ENCODE results near the gene C1QTNF9B.
"Not testable (repeated sequence)": the region's sequence is repeated elsewhere in the genome, so short reads cannot be mapped to it uniquely, and the experiment has no call there.

The C1QTNF9B gene

DNA sequence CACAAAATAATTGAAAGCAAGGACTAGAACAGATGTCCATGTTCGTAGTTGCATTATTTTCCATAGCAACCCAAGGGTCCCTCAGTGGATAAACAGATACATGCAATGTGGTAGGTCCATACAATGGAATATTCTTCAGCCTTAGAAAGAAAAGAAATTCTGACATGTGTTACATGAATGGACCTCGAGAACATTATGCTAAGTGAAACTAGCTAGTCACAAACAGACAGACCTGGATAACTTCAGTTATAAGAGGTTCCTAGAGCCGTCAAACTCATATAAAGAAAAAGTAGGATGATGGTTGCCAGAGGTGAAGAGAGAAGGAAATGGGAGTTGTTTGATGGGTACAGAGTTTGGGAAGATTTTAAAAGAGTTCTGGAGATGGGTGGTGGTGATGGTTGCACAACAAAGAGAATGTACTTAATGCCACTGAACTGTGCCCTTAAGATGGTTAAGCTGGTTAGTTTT lies at the start of gene C1QTNF9B:
Gene C1QTNF9B (minus strand): TSS at position 51 of the 468 bp plus-strand sequence.
- DNase-seq, result not testable (repeated sequence)

DNA sequence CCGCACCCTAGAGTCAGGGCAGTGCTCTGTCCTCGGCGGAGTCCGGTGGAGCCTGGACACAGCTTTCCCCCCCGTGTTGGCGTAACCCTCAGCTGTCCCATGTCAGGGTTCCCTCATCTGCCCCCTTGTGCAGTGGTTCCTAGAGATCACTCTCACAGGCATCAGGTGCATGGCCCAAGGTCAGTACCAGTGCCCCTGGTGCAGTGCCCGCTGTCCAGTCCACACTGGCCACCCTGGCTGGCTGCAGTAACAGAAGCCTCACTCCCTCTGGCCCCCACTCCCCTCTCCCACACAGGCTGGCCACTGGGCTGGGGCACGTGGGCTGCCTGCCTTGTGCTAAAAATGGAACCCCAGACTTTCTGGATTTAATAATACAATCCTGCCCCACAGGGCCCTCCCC lies 49.6 kb upstream of the C1QTNF9B start:
- no peak for DNase-seq

- no peak for DNase-seq
Measured at GRCh38 chr13:23946067-23946466, 48.8 kb upstream of the C1QTNF9B start.

DNA sequence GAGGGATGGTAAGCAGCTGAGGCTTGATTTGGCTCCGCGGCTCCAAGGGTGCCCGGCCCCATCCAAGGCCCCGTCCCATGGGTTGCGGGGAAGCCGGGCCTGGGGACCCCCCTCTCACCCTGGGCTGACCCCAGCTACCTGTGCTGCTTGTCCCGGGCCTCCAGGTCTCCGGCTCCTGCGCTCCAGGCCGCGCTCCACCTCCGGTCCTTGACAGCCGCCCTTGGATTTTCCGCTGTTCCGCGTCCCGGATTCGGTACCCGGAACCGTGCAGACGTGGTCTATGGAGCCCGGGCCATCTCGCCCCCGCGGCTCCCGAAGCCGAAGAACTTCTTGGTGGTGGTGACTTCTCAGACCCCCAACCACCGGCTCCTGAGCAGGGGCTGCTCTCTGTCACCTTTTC lies 48.3 kb upstream of the C1QTNF9B start:
- no peak for DNase-seq

DNA sequence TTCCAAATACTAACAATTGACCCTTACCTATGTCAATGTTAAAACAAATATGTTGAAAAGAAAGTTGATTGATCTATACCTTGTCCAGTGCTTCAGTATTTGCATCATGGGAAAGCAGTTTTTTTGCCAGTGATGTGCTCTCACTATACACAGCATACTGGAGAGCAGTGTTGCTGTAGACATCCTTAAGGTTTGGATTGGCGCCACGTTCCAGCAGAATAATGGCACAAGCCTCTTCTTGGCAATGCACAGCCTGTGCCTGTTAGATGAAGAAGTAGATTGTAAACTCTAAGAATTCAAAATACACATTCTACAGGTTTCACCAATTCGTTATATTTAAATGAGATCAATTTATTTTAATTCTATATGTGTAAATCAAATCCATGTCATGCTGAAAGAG lies 43.9 kb upstream of the C1QTNF9B start:
- no peak for DNase-seq

- not testable (repeated sequence) for DNase-seq
Measured at GRCh38 chr13:23939666-23940065, 42.4 kb upstream of the C1QTNF9B start.

DNA sequence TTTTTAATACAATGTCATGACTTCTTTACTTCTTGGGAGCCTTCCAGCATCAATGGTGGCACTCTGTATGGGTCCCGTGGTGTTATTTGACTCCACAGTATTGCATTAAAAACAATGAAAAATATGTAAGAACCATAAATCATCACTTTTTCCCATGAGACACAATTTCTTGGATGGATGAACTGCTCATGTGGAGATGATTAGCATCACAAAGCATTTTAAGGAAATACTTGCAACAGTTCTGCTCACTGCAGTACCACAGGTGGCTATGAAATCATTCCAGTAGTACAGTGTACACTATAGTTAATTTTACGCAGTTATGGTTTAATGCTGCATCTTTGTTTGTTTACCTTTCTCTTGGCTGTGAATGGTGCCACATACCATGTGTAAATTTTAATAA lies 37.2 kb upstream of the C1QTNF9B start:
- DNase-seq, result no peak

DNA sequence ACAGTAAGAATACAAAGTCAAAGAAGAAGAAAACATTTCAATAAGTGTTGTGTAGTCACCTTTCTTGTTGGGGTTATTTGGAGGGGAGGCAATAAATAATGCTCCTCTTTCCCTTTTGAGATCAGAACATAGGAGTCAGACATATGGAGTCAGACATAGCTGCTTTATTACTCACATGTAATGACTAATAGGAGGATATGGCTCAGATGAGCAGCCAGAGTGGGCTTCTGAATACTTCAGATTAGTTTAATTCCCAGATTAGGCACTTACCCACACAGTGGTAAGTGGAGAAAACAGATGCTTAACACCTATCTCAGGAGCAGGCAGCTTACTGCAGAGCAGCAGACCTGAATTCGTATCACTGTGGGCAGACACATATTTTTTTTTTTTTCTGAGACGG lies 31.7 kb upstream of the C1QTNF9B start:
- no peak for DNase-seq

GRCh38 chr13:23923031-23923430 lies 25.7 kb upstream of the C1QTNF9B start:
- no peak for DNase-seq

GRCh38 chr13:23922005-23922932 lies 25.0 kb upstream of the C1QTNF9B start:
- DNase-seq, result no peak

DNA sequence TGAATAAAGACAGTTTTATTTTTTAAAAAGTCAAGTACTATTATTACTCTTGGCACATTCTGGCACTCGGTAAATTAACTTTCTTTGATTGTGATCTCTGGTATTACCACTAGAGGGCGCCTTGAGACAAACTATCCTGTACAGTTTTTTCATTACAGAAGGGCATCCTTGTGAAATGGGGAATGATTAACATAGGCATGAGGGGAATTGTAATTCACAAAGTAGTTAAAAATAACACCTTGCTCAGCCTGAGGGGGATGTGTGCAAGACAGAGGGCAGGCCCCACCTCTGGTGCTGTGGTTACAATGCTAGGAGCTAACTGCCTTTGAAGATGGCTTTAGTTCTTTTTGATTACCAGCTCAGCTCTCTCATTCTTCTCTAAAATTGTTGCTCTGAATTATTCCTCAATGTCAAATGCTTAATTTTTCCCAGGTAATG lies 24.2 kb upstream of the C1QTNF9B start:
- DNase-seq, result no peak

- DNase-seq, result no peak
Measured at GRCh38 chr13:23919006-23919405, 21.7 kb upstream of the C1QTNF9B start.

DNA sequence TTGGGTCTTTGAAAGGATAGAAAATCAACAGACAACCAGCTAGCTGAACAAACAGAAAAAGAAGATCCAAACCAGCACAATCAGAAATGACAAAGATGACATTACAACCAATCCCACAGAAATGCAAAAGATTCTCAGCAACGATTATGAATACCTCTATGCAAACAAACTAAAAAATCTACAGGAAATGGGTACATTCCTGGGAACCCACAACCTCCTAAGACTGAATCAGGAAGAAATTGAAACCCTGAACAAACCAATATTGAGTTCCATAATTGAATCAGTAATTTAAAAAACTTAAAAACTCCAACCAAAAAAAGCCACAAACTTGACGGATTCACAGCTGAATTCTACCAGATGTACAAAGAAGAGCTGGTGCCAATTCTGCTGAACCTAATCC lies 20.9 kb upstream of the C1QTNF9B start:
- no peak for DNase-seq

DNA sequence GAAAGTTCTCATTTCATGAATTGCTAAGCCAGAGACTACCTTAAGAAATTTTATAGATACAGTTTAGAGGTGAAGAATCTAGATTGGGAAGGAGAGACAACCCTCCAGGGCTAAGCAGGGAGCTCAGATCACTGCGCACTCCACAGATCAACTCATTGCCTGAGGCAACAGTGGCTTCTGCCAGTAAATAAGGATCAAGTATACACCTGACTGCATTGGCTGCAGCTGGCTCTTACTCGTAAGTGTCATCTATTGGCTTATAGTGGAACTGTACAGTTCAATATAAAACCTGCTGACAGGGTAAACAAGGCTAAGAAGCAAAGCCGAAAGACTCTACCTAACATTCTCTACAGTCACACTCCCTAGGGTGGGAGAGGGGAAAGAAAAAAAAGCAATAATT lies 18.0 kb upstream of the C1QTNF9B start:
- no peak for DNase-seq

DNA sequence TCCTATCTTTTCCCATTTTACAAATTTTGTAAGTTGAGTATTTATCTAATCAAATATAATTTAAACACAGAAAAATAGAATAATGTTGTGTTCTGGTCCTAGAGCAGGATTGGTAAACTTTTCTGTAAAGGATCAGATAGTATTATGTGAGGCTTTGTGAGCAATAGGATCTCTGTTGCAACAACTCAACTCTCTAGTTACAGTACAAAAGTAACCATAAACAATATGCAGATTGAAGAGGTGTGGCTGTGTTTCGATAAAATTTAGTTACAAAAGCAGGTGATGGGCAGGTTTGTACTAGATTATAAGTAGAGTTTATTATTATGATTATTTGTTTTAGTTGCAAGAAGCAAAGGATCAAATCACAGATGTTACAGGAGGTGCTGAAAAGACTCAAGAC lies 15.2 kb upstream of the C1QTNF9B start:
- no peak for DNase-seq

- DNase-seq, result no peak
Measured at GRCh38 chr13:23909606-23910005, 12.3 kb upstream of the C1QTNF9B start.

DNA sequence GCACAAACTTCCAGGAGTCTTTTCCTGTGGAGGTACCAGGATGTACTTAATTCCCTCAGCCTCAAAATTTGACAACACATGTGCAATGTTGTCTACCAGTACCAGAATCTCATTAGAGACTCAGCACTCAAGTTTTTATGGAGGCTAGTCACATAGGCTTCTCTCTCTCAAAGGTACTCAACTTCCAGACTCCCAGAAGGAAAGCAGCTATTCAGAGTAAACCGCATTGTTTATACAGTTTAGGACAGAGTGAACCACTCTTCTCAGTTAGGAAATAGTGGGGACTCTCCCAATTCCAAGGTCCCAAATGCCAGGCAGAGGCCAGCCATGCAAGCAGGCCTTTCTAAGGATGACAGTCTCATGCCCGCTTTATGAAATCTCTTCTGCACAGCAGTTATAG lies 8.5 kb upstream of the C1QTNF9B start:
- no peak for DNase-seq

DNA sequence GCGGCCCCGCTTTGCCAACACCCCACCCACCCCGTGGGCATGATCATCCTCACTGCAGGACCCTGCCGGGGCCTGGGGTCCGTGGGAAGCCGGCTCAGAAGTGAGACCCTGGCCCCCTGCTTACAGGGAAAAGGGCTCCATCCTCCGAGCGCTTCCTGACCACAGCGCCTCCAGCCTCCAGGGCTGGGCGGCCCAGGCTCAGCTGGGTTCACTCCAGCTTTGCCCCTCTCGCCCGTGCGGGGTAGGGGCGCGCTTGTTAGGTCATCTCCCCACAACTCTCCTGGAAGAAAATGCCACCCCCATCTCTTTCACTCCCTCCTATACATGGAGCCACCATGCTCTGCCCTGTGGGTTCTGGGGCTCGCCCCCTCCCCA lies 6.6 kb upstream of the C1QTNF9B start:
- no peak for DNase-seq

DNA sequence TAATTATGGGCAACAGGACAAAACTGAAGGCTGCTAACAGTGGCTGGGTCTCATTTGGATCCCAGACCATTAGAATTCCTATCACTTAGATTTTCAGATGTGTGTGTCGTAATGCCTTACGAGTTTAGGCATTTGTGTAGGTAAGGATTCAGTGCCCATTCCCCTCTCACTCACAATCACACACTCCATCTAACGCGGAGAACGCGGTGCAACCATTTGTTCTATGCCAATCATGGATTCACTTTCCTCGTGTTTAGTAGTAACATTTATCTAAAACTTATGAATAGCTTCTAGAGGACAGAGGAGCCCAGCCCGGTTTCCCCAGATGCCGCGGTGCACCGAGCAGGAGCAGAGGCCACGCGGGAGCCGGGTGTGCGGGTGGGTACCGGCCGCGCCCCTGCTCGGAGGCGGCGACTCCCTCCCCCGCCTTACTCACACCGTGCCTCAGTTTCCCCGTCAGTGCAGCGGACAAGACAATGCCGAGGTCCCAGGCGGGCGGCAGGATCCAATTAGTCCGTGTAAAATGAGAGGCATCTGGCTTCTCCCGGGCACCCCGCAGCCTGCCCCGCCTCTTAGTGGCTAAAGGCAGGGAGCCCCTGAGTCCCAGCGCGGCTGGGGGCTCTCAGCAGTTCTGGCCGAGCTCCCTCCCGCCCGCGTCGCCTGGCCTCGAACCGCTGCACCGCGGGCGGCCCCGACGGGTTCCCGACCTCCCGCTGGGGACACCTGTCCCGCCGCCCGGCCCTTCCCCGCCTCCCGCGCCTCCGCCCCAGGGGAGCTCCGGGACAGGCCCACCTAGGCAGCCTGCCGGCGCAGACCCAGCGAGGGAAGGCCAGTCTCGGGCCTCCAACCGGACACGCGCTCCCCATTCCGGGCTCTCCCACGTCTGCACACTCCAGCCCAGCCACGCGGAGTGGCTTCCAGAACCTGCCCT lies 5.9 kb upstream of the C1QTNF9B start:
- no peak for DNase-seq

DNA sequence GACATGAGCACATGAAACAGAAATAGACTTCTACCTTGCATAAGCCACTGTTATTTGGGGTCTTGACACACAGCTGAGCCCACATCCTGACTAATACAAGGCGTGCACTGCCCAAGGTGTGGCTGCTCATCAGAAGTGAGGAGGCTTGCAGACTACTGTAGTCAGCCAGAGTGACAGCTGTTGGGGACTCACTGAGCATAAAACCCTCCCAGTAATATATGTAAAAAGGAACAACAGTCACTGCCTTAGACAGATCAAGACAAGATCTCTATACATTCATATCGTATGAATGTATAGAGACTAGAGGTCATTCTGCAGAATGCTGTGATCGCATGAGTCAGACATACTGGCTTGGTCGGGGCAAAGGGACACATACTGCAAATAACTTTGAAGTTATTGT lies 4.1 kb upstream of the C1QTNF9B start:
- DNase-seq, result no peak

GRCh38 chr13:23899555-23899954 lies 2.3 kb upstream of the C1QTNF9B start:
- no peak for DNase-seq

DNA sequence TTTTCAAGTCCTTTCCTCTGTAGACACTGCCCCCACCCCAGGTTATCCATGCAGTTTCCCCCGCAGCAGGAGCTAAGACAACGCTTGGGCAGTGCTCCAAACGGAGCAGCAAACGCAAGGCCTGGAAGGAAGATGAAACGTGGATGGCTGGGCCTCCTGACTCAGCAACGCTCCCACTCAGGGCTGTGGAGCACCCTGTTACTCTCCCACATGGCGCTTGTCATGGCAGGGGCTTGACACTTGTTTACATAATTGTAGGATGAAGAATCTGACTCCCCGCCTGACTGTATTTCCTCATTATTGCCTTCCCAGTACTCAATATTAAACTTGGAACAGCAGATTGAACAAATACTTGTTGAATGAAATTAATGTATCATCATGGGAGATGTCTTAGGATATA lies 799 bp upstream of the C1QTNF9B start:
- DNase-seq, result no peak

DNA sequence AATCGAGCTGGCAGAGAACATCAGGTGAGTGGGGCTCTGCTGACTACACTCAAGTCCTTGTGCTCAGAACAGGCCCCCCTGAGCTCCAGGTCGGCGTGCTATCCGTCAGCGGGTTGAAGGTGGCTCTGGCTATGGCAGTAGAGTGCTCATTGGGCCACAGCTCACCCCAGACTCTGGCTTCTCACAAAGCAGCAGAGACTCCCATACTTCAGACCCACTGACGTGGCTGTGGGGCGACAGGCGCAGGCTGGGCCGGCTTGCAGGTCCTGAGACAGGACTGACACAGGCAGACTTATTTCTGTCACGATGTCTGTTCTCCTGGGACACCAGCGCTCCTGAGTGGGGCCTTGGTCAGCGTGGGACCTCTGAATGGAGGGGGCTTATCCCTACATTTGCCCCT lies 2.6 kb downstream of the C1QTNF9B start:
- DNase-seq, result not testable (repeated sequence)

GRCh38 chr13:23893791-23894190 lies 3.5 kb downstream of the C1QTNF9B start:
- DNase-seq, result not testable (repeated sequence)
